ENCODE measurements around the gene PTGDS.

The PTGDS gene

DNA sequence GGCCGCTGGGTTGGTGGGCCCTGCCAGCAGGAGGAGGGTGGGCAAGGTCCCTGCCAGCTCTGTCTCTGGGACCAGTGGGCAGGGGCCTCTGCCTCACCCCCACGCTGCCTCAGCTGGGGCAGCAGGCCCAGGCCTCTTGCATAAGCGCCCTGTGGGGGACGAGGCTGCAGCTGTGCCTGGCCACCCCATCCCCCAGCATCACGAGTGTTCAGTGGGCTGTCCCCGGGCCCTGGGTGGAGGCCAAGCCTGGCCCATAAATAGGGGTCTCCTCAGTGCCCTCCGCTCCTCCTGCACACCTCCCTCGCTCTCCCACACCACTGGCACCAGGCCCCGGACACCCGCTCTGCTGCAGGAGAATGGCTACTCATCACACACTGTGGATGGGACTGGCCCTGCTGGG lies at the start of gene PTGDS:
PTGDS (plus strand) TSS at position 282 of the 400 bp plus-strand sequence; CDS start at position 357, 75 bp downstream.
- no peak for DNase-seq (ENCODE audit: low spot score)
- no peak for FAIRE-seq

DNA sequence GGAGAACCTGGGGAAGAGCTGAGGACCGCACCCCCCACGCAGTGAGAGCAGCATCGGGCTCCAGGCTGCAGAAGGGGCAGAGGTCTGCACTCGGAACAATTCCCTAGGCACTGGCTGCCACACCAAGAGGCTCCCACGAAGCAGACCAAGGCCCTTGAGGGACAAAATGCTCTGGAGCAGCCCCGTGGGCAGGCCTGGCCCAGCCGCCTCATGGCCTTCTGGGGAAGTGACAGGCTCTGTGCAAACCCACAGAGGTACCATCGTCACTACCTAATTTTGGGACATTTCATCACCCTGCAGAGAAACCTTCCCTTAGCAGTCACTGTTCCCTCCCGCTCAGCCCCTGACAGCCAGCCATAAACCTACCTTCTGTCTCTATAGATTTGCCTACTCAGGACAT lies 48.7 kb upstream of the PTGDS start:
- DNase-seq (ENCODE audit: low spot score), result no peak
- no peak for FAIRE-seq

DNA sequence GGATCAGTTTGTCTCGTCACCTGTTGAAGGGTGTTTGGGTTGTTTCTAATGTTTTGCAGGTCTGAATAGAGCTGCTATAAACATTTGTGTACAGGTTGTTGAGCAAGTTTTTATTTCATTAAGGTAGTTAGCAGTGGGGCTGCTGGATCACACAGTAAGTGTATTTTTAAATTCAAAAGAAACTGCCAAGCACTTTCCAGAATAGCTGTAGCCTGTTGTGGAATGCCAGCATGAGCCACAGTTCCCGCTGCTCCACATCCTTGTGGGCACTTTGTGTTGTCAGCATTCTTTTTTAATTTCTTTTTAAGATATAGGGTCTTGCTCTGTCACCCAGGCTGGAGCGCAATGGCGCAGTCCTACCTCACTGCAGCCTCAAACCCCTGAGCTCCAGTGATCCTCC lies 47.3 kb upstream of the PTGDS start:
- DNase-seq (ENCODE audit: low spot score) (no peak), FAIRE-seq (no peak)

- DNase-seq (ENCODE audit: low spot score), result no peak
- FAIRE-seq, result no peak
These were observed 45.6 kb upstream of the PTGDS start for GRCh38 chr9:136931611-136932130.

GRCh38 chr9:136934277-136934676 lies 43.0 kb upstream of the PTGDS start:
- no peak for FAIRE-seq
- DNase-seq (ENCODE audit: low spot score), result no peak

- FAIRE-seq, result no peak
- no peak for DNase-seq (ENCODE audit: low spot score)
These were observed 41.7 kb upstream of the PTGDS start for GRCh38 chr9:136935651-136936050.

- no peak for DNase-seq (ENCODE audit: low spot score)
- FAIRE-seq, result no peak
These were observed 40.6 kb upstream of the PTGDS start for GRCh38 chr9:136936645-136937170.

DNA sequence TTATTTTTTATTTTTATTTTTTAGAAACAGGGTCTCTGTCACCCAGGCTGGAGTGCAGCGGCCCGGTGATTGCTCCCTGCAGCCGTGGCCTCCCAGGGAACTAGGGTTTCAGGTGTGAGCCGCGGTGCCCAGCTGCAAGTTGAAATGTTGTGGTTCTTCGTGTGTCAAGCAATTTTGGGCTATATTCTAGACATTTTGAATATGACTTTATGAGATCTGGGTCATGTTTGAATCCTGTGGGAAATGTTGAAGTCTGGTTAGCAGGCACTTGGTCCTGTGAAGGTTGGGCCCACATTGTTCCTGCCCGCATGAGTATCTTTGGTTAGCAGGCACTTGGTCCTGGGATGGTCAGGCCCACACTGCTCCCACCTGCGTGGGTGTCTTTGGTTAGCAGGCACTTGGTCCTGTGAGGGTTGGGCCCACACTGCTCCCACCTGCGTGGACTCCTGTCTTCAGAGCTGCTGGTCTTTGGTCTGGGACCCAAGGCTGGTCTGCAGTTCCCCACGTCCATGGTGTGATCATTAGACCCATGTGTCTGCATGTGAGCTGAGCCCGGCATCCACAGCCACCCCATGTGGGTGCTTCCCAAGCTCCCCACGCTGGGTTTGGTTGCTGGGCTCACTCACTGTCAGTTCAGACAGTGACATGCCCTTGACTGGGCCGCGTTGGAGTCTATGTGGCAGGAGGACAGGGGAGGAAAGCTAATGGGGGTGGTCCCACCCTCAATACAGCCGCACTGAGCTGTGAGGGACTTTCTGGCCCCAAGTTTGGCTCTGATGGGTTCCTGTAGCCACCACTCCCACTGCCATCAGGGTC lies 39.9 kb upstream of the PTGDS start:
- FAIRE-seq, result no peak

GRCh38 chr9:136939431-136939995 lies 37.8 kb upstream of the PTGDS start:
- FAIRE-seq (no peak), DNase-seq (ENCODE audit: low spot score) (no peak)

More for the DNA sequence above, 39.9 kb upstream of the PTGDS start:
- no peak for DNase-seq (ENCODE audit: low spot score)

DNA sequence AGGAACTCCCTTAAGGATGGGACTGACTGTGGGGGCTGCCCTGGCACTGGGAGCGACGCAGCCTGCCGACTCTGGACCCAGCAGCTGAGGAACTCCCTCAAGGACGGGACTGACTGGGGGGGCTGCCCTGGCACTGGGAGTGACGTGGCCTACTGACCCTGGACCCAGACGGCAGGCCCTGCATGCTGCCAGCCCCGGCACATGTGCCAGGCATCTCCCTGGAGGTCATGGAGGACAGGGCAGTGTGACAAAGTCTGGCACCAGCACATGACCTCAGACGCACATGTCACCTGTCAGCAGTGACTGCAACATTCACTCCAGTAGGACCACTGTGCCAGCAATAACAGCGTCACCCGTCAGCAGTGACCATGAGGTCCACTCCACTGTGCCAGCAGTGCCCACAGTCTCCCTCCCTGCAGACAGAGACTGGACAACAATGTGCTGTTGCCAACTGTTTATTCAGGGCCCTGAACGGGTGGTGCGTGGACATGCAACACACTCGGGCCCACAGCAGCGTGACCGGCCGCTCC lies 37.2 kb upstream of the PTGDS start:
- DNase-seq (ENCODE audit: low spot score) (no peak), FAIRE-seq (no peak)

DNA sequence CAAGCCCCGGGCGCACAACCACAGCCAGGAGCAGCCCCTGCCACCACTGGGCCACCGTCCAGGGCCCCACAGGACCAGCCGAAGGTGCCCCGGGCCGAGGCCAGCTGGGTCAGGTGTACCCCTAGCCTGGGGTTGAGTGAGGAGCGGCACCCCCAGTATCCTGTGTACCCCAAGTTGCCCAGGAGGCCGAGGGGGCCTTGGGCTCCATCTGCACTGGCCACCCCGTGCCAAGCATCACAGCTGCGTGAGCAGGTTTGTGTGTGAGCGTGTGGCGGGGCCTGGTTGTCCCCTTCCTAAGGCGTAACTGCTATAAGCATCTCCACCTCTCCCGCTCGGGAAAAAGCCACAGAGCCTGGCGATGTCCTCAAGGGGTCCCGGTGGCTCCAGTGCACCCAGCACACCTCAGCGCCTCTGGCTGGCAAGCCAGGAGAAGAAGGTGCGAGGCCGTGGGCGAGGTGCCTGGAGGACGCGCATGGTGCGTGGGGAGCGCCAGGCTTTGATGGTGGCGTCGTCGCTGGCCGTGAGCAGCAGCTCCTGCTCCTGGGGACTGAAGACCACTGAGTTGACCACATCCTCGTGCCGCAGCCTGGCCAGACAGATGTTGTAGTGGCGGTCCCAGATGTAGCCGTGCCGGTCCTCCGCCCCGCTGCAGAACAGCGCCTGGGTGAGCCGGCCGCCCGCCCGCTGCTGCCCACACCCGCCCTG lies 36.6 kb upstream of the PTGDS start:
- no peak for FAIRE-seq
- DNase-seq (ENCODE audit: low spot score), result no peak

DNA sequence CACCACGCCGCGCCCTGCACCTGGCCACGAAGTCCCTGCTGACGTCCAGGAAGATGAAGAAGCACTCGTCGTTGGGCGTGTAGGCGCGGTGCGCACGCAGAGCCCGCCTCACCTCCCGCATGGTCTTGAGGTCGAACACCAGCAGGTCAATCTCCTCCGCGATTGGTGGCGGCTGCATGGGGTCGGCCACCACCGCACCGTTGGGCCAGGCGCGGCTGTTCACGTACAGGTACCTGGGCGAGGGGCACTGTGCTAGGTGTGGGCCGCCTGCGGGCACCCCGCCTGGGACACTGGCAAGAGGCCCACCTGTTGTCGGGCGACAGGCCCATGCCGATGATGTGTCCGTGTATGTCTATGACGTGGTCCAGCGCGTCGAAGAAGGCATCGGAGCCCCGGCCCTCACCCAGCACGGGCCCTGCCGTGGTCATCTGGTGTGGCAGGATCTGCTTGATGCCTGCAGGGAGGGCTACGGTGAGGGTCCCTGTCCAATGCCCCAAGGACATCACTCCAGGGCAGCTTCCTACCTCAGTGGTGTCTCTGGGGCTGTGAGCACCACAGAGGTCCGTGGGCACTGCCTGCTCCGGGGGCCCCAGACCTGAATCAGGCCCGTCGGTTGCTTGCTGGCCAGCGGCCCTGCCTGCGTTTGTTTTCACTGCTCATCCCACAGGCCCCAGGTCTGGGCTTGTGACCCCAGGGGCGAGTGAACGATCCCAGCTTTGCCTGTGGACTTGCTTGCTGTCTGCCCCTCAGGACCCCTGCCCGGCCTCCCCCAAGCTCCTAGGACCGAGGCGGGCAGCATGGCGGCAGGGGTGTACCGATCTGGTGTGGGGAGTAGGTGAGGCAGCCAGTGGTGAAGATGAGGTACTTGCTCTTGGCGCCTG lies 35.8 kb upstream of the PTGDS start:
- no peak for DNase-seq (ENCODE audit: low spot score)
- no peak for FAIRE-seq

- FAIRE-seq (no peak), DNase-seq (ENCODE audit: low spot score) (no peak)
These were observed 35.0 kb upstream of the PTGDS start for GRCh38 chr9:136942112-136942880.

GRCh38 chr9:136942881-136943230 lies 34.4 kb upstream of the PTGDS start:
- DNase-seq (ENCODE audit: low spot score), result no peak
- no peak for FAIRE-seq

DNA sequence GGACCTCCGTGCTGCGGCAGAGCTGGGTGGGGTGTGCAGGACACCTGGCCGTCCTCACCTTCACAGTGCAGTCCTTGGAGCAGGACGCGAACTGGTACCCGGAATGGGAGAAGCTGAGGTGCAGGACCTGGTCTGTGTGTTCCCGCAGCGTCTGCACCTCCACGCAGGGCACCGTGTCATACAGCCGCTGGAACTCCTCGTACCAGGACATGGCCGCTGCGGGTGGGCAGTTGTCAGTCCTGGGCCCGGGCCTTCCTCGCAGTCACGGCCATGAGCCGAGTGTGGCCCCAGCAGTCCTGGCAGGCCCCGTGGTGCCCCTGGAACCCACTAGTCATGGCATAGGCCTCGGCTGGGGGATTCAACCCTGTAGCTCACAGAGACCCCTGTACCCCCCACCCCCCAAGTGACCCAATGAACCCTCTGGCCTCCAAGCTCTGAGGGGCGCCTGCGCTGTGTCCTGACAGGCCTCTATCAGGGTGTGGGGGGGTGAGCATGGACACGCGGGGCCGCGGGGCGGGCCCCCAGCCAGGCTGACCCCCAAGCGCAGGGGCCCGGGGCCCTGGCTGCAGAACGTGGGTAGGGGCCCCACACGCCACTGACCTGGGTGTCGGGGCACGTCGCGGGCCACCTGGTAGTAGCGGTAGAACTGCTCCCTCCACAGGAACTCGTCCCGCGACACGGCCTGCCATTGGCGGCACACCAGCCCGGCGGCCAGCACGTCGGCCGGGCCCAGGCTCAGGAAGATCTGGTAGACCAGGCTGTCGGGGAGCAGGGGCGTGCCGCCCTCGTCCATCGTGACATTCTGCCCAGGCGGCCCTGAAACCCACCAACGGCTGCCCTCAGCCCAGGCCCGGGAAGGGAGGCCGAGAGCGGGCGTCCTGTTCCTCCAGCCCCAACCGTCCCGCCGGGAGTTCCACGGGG lies 33.8 kb upstream of the PTGDS start:
- peak; percentile 52 for DNase-seq (ENCODE audit: low spot score)

GRCh38 chr9:136944212-136944518 lies 33.1 kb upstream of the PTGDS start:
- peak; percentile 69 for DNase-seq (ENCODE audit: low spot score)
- FAIRE-seq, result no peak

More for the DNA sequence above, 33.8 kb upstream of the PTGDS start:
- FAIRE-seq, result no peak

DNA sequence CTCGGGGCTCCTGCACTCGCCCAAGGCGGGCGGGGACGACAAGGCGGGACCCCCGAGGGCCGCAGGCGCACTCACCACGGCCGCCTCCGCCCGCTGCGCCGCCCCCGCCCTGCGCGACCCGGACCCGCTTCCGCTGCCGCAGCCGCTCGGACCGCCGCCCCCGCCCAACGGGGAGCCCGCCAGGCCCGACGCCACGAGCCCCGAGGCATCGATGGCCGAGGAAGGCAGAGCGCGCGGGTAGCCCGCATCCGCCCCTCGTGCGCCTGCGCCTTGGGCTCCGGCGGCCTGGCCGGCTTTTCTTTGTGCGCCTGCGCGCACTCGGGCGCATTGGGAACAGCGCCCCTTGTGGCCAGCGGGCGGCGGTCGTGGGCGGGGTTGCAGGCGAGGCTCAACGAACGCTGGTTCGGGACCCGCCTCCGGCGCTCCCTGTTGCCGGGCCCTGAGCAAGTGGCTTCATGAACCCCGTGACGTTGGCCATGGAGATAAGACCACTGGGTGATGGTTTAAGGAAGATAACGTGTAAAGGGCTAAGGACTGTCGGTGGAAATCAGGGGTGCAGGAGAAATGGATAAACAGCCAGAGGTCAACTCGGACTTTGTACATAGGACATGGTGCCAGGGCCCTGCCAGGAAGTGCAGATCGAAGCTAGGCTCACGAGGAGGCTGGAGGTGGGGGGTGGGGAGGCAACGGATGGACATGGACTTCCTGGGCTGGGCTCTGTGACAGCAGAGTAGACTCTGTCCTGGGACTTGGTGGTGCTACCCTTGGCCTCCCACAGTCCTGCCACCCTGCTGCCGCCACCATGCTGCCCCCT lies 32.6 kb upstream of the PTGDS start, which contains the start of the genes C8G and FBXW5:
C8G (plus strand) TSS at position 725 of the 814 bp plus-strand sequence; CDS start at position 803, 78 bp downstream.
FBXW5 (minus strand) TSS at position 220 of the 814 bp plus-strand sequence. CDS start 655 bp downstream, outside the sequence.
- FAIRE-seq (peak; percentile 81), DNase-seq (ENCODE audit: low spot score) (peak; percentile 100)

All from urothelium cell line (cell line).